WTC11 (cell line): ENCODE measurements around the gene PDGFRB.

Experiments
- CTCF ChIP-seq: fragments of 200-600 bp; IDR thresholded peaks from 2 replicates; pipeline ENCODE4 v1.8.0; 2022; ENCODE audit warnings: antibody characterized with exemption
- E2F1 ChIP-seq: sonication (generic); formaldehyde crosslinking; IDR thresholded peaks from 2 replicates; pipeline ENCODE4 v1.8.0; 2022; ENCODE audit warnings: mild to moderate bottlenecking, missing genetic modification reagents
- ESRRA ChIP-seq: sonication (generic); formaldehyde crosslinking; IDR thresholded peaks from 2 replicates; pipeline ENCODE4 v1.8.1; 2022; ENCODE audit warnings: mild to moderate bottlenecking, missing genetic modification reagents, borderline replicate concordance
- ETV6 ChIP-seq: sonication (generic); formaldehyde crosslinking; IDR thresholded peaks from 2 replicates; pipeline ENCODE4 v1.8.1; 2022; ENCODE audit warnings: mild to moderate bottlenecking, missing genetic modification reagents
- FOXK1 ChIP-seq: sonication (generic); formaldehyde crosslinking; IDR thresholded peaks from 2 replicates; pipeline ENCODE4 v1.8.0; 2022; ENCODE audit warnings: mild to moderate bottlenecking, moderate library complexity, missing genetic modification reagents
- JUN ChIP-seq: sonication (generic); formaldehyde crosslinking; IDR thresholded peaks from 2 replicates; pipeline ENCODE4 v1.8.0; 2023; ENCODE audit warnings: mild to moderate bottlenecking, missing genetic modification reagents
- KAT7 ChIP-seq: sonication (generic); formaldehyde crosslinking; IDR thresholded peaks from 2 replicates; pipeline ENCODE4 v1.8.1; 2023; ENCODE audit warnings: missing genetic modification reagents, mild to moderate bottlenecking, borderline replicate concordance
- SP1 ChIP-seq: sonication (generic); formaldehyde crosslinking; conservative IDR thresholded peaks from 2 replicates; pipeline ENCODE4 v1.8.1; 2022; ENCODE audit warnings: missing genetic modification reagents
- TEAD1 ChIP-seq: sonication (generic); formaldehyde crosslinking; IDR thresholded peaks from 2 replicates; pipeline ENCODE4 v1.8.0; 2022; ENCODE audit warnings: mild to moderate bottlenecking, missing genetic modification reagents
- ZNF121 ChIP-seq: sonication (generic); formaldehyde crosslinking; IDR thresholded peaks from 2 replicates; pipeline ENCODE4 v1.8.0; 2023; ENCODE audit warnings: missing genetic modification reagents
- ZNF416 ChIP-seq: fragments of 250-450 bp; sonication (Bioruptor Pico); IDR thresholded peaks from 2 replicates; pipeline ENCODE4 v1.9.0; 2021; ENCODE audit warnings: mild to moderate bottlenecking, inconsistent platforms
- ZNF512 ChIP-seq: sonication (generic); formaldehyde crosslinking; IDR thresholded peaks from 2 replicates; pipeline ENCODE4 v1.8.1; 2022; ENCODE audit warnings: missing genetic modification reagents, borderline replicate concordance

- TF ChIP-seq CTCF (no peak), ZNF512 (no peak), ESRRA (CRISPR knock-in tag) (no peak), JUN (no peak), ETV6 (no peak), KAT7 (CRISPR knock-in tag) (no peak), TEAD1 (CRISPR knock-in tag) (no peak), FOXK1 (no peak), ZNF121 (CRISPR knock-in tag) (no peak), SP1 (no peak), ZNF416 (CRISPR knock-in tag) (no peak), E2F1 (CRISPR knock-in tag) (no peak)
Measured at GRCh38 chr5:150142959-150143349, 12.7 kb downstream of the PDGFRB start.
